ENCODE measurements around the gene NFIX.

The NFIX gene

DNA sequence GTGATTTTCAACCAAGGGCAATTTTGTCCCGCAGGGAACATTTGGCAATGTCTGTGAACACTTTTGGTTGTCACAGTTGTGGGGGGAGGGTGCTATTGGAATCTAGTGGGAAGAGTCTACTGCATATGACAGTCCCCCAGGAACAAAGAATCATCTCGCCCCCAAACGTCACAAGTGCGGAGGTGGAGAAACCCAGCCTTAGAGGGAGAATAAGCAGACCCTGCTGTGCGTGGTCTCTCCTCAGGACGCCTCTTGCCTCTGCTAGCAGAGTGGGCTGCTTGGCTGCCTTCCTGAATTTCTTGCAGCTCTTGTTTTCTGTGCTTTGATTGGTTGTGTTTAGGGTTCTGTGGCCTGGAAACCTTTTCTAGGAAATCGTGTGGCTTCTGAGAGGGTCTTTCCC lies 42.5 kb downstream of the NFIX start:
- no peaks in the 10 kb centered on the region for H3K36me3 ChIP-seq
- no peak overlapping the region for H3K4me3 ChIP-seq (ENCODE audit: low read depth in 1 of 2, low read length in 1 of 2)
- TF ChIP-seq, protein P1, sequence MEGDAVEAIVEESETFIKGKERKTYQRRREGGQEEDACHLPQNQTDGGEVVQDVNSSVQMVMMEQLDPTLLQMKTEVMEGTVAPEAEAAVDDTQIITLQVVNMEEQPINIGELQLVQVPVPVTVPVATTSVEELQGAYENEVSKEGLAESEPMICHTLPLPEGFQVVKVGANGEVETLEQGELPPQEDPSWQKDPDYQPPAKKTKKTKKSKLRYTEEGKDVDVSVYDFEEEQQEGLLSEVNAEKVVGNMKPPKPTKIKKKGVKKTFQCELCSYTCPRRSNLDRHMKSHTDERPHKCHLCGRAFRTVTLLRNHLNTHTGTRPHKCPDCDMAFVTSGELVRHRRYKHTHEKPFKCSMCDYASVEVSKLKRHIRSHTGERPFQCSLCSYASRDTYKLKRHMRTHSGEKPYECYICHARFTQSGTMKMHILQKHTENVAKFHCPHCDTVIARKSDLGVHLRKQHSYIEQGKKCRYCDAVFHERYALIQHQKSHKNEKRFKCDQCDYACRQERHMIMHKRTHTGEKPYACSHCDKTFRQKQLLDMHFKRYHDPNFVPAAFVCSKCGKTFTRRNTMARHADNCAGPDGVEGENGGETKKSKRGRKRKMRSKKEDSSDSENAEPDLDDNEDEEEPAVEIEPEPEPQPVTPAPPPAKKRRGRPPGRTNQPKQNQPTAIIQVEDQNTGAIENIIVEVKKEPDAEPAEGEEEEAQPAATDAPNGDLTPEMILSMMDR (IDR thresholded peaks at IDR 0.05), result no peak
- no peaks in the 10 kb centered on the region for H3K4me1 ChIP-seq (ENCODE audit: control insufficient read depth in 1 of 2, insufficient read depth in 1 of 2, low read depth in 1 of 2, low read length in 1 of 2)
- no peaks in the 10 kb centered on the region for H3K27me3 ChIP-seq
- H3K9me3 ChIP-seq, result no peaks in the 10 kb centered on the region
- no peak overlapping the region for H3K27ac ChIP-seq

DNA sequence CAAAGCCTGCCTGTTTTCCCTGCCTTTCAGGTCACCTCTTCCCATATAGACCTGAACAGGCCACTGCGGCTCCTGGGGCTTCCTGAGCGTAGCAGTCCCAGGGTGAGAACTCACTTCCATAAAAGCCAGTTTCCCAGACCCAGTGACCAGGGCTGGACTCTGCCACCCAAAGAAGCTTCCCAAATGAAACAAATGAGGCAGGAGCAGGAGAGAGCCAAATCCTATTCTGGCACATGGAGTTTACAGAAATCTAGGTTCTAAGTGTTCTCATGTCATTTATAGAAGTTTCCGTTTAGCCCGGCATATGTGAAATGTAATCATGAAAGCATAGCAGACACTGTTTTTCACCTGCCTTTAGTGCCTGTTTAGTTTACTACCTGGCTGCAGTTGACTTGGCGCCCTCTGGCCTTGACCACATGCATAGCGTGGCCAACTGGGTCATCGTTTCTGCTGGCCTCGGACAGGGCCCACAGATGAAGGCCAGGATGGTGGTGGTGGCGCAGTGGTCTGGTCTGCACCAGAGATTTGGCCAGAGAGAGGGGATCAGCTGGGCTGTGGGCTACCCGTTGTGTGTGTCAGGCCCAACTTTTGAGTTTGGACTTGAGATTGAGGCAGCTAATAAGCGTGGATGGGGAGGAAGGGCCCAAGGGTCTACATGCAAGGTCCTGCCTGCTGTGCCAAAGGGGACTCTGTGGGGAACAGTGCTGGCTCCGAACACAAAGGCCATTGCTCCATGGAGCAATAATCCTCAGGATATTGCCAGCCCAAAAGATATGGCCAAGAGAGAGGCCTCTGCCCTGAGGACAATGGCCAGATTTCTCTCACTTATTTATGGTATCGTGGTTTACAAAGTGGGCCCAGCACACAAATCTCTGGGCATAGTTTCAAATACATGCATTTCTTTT lies 43.3 kb downstream of the NFIX start:
- Histone ChIP-seq H3K4me1 (ENCODE audit: control insufficient read depth in 1 of 2, insufficient read depth in 1 of 2, low read depth in 1 of 2, low read length in 1 of 2) (no peaks in the 10 kb centered on the region), H3K27ac (no peak overlapping the region), H3K27me3 (no peaks in the 10 kb centered on the region), H3K9me3 (no peaks in the 10 kb centered on the region), H3K36me3 (no peaks in the 10 kb centered on the region), H3K4me3 (ENCODE audit: low read depth in 1 of 2, low read length in 1 of 2) (no peak overlapping the region)
- TF ChIP-seq, protein P1 (IDR thresholded peaks at IDR 0.05), result no peak

DNA sequence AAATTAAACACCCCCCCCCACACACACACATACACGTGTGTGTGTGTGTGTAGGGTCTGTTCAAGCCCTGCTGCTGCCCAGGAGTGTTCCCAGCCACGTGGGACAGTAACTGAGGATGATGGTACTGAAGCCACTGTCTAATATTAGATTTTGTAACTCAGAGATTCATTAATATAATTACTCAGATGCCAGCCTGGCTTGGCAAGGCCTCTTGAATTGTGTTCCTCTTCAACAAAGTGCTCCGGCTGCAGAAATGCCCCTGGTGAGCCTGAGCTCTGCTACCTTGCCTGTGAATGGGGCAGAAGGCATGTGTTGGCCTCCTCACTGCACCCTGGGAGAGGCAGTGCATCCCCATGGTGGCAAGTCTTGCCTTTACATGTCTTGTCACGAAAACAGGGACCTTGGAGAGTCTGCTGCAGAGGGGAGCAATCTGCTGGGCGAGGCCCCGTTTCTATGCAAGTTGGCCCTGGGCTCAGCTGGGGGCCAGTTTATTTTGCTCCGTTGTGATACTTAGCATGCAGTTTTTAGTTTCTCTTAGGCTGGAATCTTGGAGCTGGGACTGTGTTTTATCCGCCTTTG lies 44.0 kb downstream of the NFIX start:
- Histone ChIP-seq H3K27ac (no peak overlapping the region), H3K4me3 (ENCODE audit: low read depth in 1 of 2, low read length in 1 of 2) (no peak overlapping the region), H3K9me3 (no peaks in the 10 kb centered on the region), H3K36me3 (no peaks in the 10 kb centered on the region), H3K4me1 (ENCODE audit: control insufficient read depth in 1 of 2, insufficient read depth in 1 of 2, low read depth in 1 of 2, low read length in 1 of 2) (no peaks in the 10 kb centered on the region), H3K27me3 (no peaks in the 10 kb centered on the region)
- TF ChIP-seq, protein P1 (IDR thresholded peaks at IDR 0.05), result no peak

DNA sequence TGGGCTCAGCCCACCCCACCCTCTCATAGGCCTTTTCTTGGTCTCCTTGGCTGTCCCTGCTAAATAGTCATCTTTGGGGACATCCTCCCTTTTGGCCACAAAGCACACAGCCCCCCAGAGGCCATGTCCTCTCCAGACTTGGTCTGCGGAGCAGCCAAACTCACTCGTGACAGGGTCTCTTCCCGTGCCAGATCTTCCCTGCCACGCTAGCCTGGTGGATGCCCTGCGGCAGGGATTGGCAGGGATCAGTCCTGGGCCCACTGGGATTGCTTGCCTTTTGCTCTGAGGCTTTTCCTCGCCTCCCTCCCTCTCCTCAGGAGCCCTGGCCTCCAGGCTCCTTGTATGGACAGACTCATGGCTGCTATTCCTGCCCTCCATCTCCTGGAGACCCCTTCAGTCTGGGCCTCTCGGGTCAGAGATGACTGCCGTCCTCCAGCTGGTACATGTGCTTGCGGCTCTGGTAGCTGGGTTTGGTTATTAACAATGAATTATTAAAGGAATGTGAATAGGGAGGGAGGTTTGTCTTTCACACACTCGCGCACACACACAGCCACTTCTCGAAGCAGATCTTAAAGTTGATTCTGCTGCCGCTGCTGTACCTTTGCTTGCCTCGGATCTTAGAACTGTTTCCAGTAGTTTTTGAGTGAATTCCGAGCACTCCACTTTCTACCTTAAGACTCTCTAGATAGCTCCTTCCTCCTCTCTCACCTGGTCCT lies 45.1 kb downstream of the NFIX start:
- no peaks in the 10 kb centered on the region for H3K9me3 ChIP-seq
- no peaks in the 10 kb centered on the region for H3K4me1 ChIP-seq (ENCODE audit: control insufficient read depth in 1 of 2, insufficient read depth in 1 of 2, low read depth in 1 of 2, low read length in 1 of 2)
- no peak overlapping the region for H3K27ac ChIP-seq
- TF ChIP-seq, protein P1 (IDR thresholded peaks at IDR 0.05), result no peak
- no peak overlapping the region for H3K4me3 ChIP-seq (ENCODE audit: low read depth in 1 of 2, low read length in 1 of 2)
- H3K27me3 ChIP-seq, result no peaks in the 10 kb centered on the region
- H3K36me3 ChIP-seq, result no peaks in the 10 kb centered on the region

DNA sequence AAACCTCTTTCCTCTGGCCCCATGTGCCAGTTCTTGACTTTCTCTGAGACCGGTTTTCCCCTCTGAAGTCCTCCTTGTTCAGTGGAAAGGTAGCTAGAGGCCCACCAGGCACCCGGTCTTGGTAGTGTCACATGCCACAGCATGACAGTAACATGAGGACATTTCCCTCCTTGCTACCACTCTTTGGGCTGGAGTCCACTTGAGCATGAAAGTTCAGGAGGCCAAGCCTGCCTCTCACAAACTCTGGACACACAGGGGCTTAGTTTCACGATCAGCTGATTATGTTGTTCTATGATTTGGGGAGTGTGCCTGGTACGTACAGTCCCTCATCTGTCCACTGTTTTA lies 45.6 kb downstream of the NFIX start:
- no peaks in the 10 kb centered on the region for H3K9me3 ChIP-seq
- no peaks in the 10 kb centered on the region for H3K36me3 ChIP-seq
- TF ChIP-seq, protein P1 (IDR thresholded peaks at IDR 0.05), result no peak
- no peaks in the 10 kb centered on the region for H3K4me1 ChIP-seq (ENCODE audit: control insufficient read depth in 1 of 2, insufficient read depth in 1 of 2, low read depth in 1 of 2, low read length in 1 of 2)
- no peaks in the 10 kb centered on the region for H3K27me3 ChIP-seq
- no peak overlapping the region for H3K4me3 ChIP-seq (ENCODE audit: low read depth in 1 of 2, low read length in 1 of 2)
- no peak overlapping the region for H3K27ac ChIP-seq
